HCT116 (cell line): ENCODE data around the gene DHRS13.
"Not testable (repeated sequence)": the region's sequence is repeated elsewhere in the genome, so short reads cannot be mapped to it uniquely, and the experiment has no call there.

ENCODE experiments used
- RAD21 ChIP-seq: IDR thresholded peaks from 2 replicates; pipeline ENCODE4 v1.6.1; 2012; ENCODE audit warnings: low read depth, mild to moderate bottlenecking
- YY1 ChIP-seq: IDR thresholded peaks from 2 replicates; pipeline ENCODE4 v1.6.1; 2011; ENCODE audit warnings: low read length, low read depth, moderate library complexity, mild to moderate bottlenecking; ENCODE audit not compliant: insufficient replicate concordance; ENCODE audit errors: extremely low read depth
- TF ChIP-seq, protein P1 (sequence below): IDR thresholded peaks from 2 replicates; pipeline ENCODE4 v1.6.1; 2012

DNA sequence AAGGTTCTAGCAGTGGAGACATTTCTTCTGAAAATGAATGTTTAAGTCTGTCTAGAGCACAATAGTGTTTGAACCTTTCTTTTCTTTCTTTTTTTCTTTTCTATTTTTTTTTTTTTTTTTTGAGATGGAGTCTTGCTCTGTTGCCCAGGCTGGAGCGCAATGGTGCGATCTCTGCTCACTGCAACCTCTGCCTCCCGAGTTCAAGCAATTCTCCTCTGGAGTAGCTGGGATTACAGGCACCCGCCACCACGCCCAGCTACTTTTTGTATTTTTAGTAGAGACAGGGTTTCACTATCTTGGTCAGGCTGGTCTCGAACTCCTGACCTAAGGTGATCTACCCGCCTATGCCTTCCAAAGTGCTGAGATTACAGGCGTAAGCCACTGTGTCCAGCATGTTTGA, 31.6 kb upstream of the DHRS13 start:
- TF ChIP-seq RAD21, YY1: not testable (repeated sequence)
- TF ChIP-seq, protein P1, sequence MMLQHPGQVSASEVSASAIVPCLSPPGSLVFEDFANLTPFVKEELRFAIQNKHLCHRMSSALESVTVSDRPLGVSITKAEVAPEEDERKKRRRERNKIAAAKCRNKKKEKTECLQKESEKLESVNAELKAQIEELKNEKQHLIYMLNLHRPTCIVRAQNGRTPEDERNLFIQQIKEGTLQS, result not testable (repeated sequence)
